Measurements from ENCODE around the gene BBOX1.
"Not testable (repeated sequence)": the region's sequence is repeated elsewhere in the genome, so short reads cannot be mapped to it uniquely, and the experiment has no call there.

The BBOX1 gene

GRCh38 chr11:27083782-27084181 lies 43.2 kb downstream of the BBOX1 start:
- no peak for DNase-seq (ENCODE audit: low spot score)

DNA sequence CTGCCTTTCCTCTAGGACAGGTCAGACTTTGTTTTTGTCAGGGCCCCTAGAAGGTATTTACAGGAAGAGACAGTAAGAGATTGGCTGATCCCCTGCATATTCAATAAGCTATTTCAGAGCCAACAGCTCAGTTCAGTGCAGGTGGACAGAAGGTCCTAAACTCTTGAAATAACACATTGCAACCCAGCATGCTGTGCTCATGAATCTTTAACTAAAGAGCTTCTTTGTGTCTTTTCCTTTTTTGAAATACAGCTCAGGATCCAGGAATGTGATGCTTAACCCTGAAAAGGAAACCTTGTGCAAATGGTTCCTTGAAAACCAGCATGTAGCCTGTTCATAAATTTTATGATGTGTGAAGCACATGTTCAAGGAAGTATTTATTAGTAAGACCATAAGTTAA lies 43.9 kb downstream of the BBOX1 start:
- no peak for DNase-seq (ENCODE audit: low spot score)

- DNase-seq (ENCODE audit: low spot score): no peak
These were observed 44.5 kb downstream of the BBOX1 start for GRCh38 chr11:27085111-27085510.

GRCh38 chr11:27085605-27086004 lies 45.0 kb downstream of the BBOX1 start:
- no peak for DNase-seq (ENCODE audit: low spot score)

DNA sequence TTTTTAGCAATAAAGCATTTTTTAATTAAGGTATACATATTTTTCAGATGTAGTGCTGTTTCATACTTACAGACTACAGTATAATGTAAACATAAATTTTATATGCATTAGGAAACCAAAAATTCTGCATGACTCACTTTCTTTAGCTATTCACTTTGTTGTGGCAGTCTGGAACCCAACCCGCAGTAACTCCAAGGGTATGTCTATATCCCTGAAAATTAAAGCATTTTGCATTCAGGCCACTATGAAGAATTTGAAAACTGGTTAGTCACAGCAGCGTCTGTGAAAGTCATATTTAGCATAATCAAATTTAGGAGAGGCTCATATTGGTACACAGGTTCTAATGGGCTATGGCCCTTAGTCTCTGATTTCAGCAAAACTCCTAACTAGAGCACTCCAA lies 46.8 kb downstream of the BBOX1 start:
- DNase-seq (ENCODE audit: low spot score): no peak

- DNase-seq (ENCODE audit: low spot score): no peak
These were observed 47.7 kb downstream of the BBOX1 start for GRCh38 chr11:27088353-27088752.

DNA sequence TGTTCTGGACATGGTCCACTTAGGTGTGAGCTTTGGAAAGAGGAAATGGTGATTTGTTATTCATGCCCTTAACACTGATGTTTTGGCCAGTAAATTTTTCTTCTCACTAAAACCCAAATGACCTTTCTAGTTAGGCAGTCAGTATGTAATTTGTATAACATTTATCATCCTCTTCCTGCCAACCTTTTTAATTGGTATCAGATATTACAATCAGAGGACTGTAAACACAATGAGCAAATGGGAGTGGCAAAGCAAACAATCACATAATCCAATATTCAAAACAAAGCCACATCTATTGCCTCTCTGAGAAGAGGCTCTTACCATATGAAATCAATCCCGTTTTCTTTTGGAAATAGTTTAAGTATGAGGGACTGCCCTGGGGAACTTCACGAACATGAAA lies 49.1 kb downstream of the BBOX1 start:
- no peak for DNase-seq (ENCODE audit: low spot score)

GRCh38 chr11:27090357-27090948 lies 49.8 kb downstream of the BBOX1 start:
- DNase-seq (ENCODE audit: low spot score): not testable (repeated sequence)

GRCh38 chr11:27094120-27094519 lies 53.5 kb downstream of the BBOX1 start:
- no peak for DNase-seq (ENCODE audit: low spot score)

DNA sequence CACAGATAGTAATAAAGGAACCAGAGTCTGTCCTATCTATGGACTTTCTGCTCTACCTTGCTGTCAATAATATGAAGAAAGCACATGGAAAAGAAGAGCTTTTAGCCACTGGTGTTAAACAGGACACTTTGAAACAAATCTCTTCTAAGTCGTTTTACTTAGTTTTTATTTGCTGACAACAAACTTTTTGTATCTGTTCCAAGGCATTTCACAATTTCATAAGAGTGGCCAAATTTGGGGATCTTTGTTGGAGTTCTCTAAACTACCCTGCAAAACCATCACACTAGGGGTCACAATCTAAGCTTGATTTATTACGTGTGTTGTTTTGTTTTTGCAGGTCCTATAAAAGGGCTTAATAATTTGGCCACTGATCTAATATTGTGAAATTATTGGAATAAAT lies 54.4 kb downstream of the BBOX1 start:
- DNase-seq (ENCODE audit: low spot score): no peak

DNA sequence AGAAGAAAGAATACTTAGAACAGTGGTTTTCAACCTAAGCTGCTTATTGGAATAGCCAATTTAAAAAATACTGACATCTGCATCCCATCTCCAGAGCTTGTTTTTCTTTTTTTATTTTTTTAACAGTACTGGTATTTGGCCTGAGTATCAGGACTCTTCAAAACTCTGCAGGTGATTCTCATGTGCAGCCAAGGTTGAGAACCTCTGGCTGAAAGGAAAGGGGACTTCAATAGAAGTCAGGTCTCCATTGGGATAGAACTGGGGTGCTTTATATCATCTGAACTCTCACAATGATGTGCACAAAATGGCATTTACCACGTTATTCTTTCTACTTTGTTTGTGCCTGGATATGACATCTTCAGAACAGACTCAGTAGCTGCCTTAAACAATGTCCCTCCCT lies 55.3 kb downstream of the BBOX1 start:
- no peak for DNase-seq (ENCODE audit: low spot score)

DNA sequence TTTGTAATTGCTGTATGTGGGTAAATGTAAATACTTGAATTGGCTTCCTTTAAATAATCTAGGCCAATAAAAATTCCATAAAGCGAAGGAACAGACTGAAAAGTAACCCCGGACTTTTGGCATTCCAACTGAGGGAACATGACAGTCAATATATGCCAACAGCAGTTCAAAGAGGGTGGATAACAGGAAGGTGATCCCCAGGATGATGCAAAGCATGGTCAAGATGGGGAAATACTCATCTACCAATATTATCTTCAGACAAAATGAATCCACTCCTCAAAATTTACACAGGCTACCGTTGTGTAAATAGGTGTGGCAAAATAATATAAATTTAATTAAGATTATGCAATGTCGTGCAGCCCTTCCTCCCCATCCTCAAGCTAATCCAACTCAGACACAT lies 56.9 kb downstream of the BBOX1 start:
- no peak for DNase-seq (ENCODE audit: low spot score)

- no peak for DNase-seq (ENCODE audit: low spot score)
These were observed 59.9 kb downstream of the BBOX1 start for GRCh38 chr11:27100534-27100933.

- no peak for DNase-seq (ENCODE audit: low spot score)
These were observed 66.9 kb downstream of the BBOX1 start for GRCh38 chr11:27107548-27107947.

DNA sequence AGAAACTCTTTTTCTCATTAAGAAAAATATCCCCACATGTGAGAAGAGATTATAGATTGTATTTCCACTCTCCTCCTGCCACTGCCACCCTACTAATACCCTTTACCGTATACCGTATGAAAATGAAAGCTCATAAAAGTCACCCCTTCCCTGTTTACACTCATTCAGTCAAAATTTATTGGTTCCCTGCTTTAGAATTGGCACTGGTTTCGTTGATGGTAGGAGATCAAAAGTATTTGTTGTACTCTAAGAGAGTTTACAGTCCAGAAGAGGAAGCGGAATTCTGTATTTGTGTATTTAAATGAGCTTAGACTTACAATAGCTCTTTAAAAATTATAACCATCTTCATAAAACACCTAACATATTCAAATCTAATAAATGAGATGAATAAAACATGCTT lies 68.2 kb downstream of the BBOX1 start:
- DNase-seq (ENCODE audit: low spot score): no peak

DNA sequence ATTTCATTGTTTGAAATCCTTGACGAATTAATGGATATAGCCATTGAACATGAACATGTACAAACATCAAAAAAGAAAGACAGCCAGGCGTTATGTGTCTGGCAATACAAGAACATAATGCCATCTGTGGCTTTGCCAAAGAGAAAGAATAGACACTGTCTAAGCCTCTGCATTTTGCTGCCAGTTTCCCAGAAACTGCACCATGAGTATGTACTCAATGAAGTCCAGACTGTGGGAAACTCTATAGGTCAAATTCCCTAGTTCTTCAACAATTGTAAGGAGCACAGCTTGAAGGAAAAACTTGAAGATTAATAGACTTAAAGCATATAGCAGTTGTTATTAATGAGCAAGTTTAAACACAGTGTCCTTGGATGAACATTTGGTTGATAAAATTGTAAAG lies 71.3 kb downstream of the BBOX1 start:
- DNase-seq (ENCODE audit: low spot score): no peak

- DNase-seq (ENCODE audit: low spot score): no peak
These were observed 72.3 kb downstream of the BBOX1 start for GRCh38 chr11:27112946-27113345.

DNA sequence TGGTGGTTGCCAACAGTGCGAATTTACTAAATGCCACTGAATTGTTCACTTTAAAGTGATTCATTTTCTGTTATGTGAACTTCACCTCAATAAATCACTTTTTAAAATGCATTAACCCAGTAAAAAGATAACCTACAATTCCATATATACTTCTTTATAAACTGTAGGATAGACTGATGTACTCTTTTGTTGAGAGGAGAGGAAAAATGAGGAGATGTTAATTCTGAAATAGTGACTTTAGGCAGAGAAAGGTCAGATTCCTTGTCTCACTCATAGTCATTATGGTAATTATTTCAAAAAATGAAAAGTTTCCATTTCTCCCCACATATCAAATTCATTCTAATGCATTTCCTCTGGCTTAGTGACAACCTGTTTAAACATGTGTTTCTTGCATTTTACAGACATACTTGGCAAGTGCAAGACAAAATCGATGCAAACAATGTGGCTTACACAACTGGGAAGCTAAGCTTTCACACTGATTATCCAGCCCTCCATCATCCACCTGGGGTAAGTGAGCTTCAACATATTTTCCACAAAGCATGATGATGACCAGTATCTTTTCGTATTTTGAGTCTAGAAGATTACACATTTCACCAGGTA lies 74.5 kb downstream of the BBOX1 start:
- DNase-seq (ENCODE audit: low spot score): no peak

- DNase-seq (ENCODE audit: low spot score): no peak
These were observed 76.1 kb downstream of the BBOX1 start for GRCh38 chr11:27116684-27117083.

DNA sequence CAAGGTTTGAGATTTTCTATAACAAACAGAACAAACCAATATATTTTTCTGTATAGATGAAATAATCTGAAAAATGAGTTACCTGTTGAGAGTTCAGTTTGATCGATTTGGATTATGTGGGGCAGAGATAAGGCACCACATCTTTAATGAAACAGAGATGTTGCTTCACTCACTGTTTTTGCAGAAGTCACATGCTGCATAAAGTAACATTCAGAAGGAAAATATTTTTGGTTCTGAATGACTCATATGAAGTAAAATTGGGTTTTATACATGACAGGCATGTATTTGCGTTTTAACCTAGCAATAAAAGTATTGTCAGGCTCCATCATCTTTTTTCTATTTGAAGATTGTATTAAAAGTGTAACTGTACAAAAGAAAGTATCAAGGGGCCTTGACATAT lies 77.8 kb downstream of the BBOX1 start:
- DNase-seq (ENCODE audit: low spot score): no peak

DNA sequence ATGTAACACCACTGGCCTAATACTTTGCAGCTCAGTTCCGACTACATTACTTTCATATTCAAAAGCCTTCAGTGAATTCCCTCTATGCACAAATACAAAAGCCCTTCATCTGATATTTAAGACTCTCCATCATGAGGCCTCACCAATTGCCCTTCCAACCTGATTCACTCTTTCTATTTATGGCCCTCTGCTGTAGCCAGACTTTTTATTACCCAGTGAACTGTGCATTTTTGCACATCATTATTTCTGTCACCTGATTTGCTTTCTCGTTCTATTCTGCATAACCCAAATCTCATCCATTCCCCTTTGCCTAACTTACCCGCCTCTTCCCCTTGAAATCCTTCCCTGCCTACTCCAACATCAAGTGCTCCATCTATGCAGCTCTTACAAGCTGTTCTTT lies 78.3 kb downstream of the BBOX1 start:
- DNase-seq (ENCODE audit: low spot score): no peak

DNA sequence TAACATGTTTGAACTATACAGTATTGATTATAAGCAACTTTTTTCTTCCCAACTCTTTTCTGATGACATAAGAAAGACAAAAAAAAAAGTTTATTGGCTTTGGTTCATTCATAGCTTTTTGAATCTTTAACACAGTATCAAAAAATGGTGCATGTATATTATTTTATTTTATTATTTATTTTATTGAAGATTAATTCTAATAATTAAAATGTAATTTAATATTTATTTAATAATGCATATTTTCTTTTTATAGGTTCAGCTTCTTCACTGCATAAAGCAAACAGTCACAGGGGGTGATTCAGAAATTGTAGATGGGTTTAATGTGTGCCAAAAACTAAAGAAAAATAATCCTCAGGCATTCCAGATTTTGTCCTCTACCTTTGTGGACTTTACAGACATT lies 78.8 kb downstream of the BBOX1 start:
- no peak for DNase-seq (ENCODE audit: low spot score)

DNA sequence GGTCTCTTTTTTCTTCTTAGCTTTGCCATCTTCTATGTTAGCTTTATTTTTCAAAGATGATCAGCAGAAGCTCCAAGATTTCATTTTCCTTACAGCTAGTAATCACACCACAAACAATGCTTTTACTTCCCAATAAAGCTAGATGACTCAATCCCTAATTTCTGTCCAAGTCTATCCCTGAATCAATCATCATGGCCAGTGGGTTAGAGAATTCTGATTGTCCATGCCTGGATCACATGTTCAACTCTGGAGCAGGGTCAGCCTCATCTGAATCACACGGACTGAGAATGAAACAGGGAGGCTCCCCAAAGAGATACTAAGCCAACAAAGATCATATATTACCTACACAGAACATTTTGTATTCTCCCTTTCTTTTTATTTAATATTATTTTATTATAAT lies 79.6 kb downstream of the BBOX1 start:
- no peak for DNase-seq (ENCODE audit: low spot score)

DNA sequence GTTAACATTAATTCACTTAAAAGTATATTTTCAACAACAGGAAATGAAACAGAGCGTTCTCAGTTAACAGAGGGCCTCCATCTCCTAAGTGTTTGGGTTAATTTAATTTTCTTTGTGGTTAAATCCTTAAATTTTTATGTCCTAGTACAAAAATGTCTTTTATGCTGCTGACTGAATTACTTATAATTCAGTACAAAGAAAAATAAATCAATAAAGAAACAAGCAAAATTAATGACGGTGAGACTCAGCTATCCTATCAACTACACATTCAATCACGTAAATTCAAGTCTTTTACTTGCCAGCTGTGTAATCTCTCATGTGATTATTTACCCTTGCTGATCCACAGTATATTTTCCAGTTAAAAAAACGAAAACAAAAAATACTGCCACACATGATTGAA lies 81.4 kb downstream of the BBOX1 start:
- no peak for DNase-seq (ENCODE audit: low spot score)

Data from hematopoietic multipotent progenitor cell treated with erythropoietin and hydrocortisone succinate and interleukin-3 and kit ligand, for 15 days (in vitro differentiated cells).